Endothelial cell of umbilical vein (primary cell): ENCODE results near the gene DDX52. TPM values are rescaled to one million over a fixed set of nuclear protein-coding genes. Genes with fewer than 3 reads are reported as not detected.

ENCODE experiments used
- BruUV-seq: library from RNA; stranded (reverse); fragments of 400-500 nt; replicated peaks from 2 replicates; lab custom pipeline; 2021; lab: Mats Ljungman, UMichigan
- CTCF ChIA-PET: fragments of 300-600, 350-600 bp; sonication (Branson Sonifier 250); formaldehyde crosslinking; loops from one replicate; lab custom pipeline; 2021; ENCODE audit warnings: antibody characterized with exemption, inconsistent platforms; lab: Charles Lee
- POLR2A ChIA-PET: fragments of 300-600, 350-600 bp; sonication (Branson Sonifier 250); formaldehyde crosslinking; loops from one replicate; lab custom pipeline; 2021; ENCODE audit warnings: antibody characterized with exemption, inconsistent platforms; lab: Charles Lee
- DNase-seq: peaks from one replicate; pipeline ENCODE4 v3.0.0-alpha.2; 2011; ENCODE audit warnings: low read depth, low spot score
- FAIRE-seq: peaks from 2 replicates; lab custom pipeline; 2011; peaks lifted over from hg19 to GRCh38; lab: Jason Lieb, UNC
- H2AFZ ChIP-seq: 2 replicates; pipeline ENCODE4 v1.6.0; 2012; ENCODE audit warnings: low read depth, low read length, control low read depth, inconsistent platforms
- H3K27ac ChIP-seq: 2 replicates; pipeline ENCODE4 v1.5.1; 2011; ENCODE audit warnings: low read depth, mild to moderate bottlenecking, control low read depth, low read length, moderate library complexity; ENCODE audit not compliant: insufficient read depth
- H3K27me3 ChIP-seq, 2 experiments: 2 replicates each; pipeline versions ENCODE4 v1.6.0 to v1.6.1; 2011; ENCODE audit warnings: low read length in 2 of 2, mixed read lengths in 1 of 2; ENCODE audit not compliant: control insufficient read depth in 2 of 2, insufficient read depth in 2 of 2
- H3K36me3 ChIP-seq, 2 experiments: 2 replicates in 1 of 2; 3 replicates in 1 of 2; pipeline ENCODE4 v1.5.1; 2011; ENCODE audit warnings: low read length in 2 of 2, mild to moderate bottlenecking in 1 of 2, moderate library complexity in 1 of 2; ENCODE audit not compliant: control insufficient read depth in 2 of 2, insufficient read depth in 2 of 2; ENCODE audit errors: extremely low read depth in 1 of 2
- H3K4me1 ChIP-seq: 3 replicates; pipeline ENCODE4 v1.5.1; 2011; ENCODE audit warnings: mild to moderate bottlenecking, low read length; ENCODE audit not compliant: control insufficient read depth, insufficient read depth; ENCODE audit errors: extremely low read depth
- H3K4me2 ChIP-seq: 2 replicates; pipeline ENCODE4 v1.6.1; 2011; ENCODE audit warnings: low read length, control low read depth, mixed read lengths; ENCODE audit not compliant: insufficient read depth
- H3K4me3 ChIP-seq, 3 experiments: fragments of 200-600 bp in 1 of 3; sonication (generic), shearing (Covaris generic) in 1 of 3; replicated peaks in 1 of 3; 2 replicates each; pipeline ENCODE4 v1.5.1; 2011 to 2016; ENCODE audit warnings: control low read depth in 3 of 3, low read length in 3 of 3, mild to moderate bottlenecking in 2 of 3, inconsistent platforms in 1 of 3, low read depth in 1 of 3, moderate library complexity in 1 of 3; ENCODE audit not compliant: insufficient read depth in 1 of 3
- H3K79me2 ChIP-seq: 2 replicates; pipeline ENCODE4 v1.6.0; 2012; ENCODE audit warnings: low read length, inconsistent platforms; ENCODE audit not compliant: control insufficient read depth, insufficient read depth
- H3K9ac ChIP-seq: replicated peaks from 2 replicates; pipeline ENCODE3; 2011; ENCODE audit warnings: low read length, control low read depth; ENCODE audit not compliant: insufficient read depth; ENCODE audit errors: extremely low read depth
- H3K9me1 ChIP-seq: replicated peaks from 3 replicates; pipeline ENCODE4 v1.6.0; 2011; ENCODE audit warnings: mild to moderate bottlenecking, low read length; ENCODE audit not compliant: control insufficient read depth, insufficient read depth; ENCODE audit errors: extremely low read depth
- H3K9me3 ChIP-seq: replicated peaks from 2 replicates; pipeline ENCODE4 v1.5.1; 2012; ENCODE audit warnings: low read length, inconsistent platforms; ENCODE audit not compliant: control insufficient read depth, insufficient read depth
- H4K20me1 ChIP-seq: replicated peaks from 2 replicates; pipeline ENCODE3; 2011; ENCODE audit warnings: mild to moderate bottlenecking, low read length; ENCODE audit not compliant: control insufficient read depth, insufficient read depth; ENCODE audit errors: extremely low read depth
- EZH2 ChIP-seq: IDR thresholded peaks from 2 replicates; pipeline ENCODE4 v1.6.1; 2012; ENCODE audit warnings: borderline replicate concordance, low read depth, mild to moderate bottlenecking, moderate library complexity, low read length, inconsistent platforms; ENCODE audit not compliant: severe bottlenecking
- FOS ChIP-seq: IDR thresholded peaks from 2 replicates; pipeline ENCODE4 v1.6.1; 2011; ENCODE audit warnings: mild to moderate bottlenecking, low read length, moderate library complexity, borderline replicate concordance; ENCODE audit not compliant: insufficient read depth
- GATA2 ChIP-seq: IDR thresholded peaks from 2 replicates; pipeline ENCODE4 v1.7.0; 2011; ENCODE audit warnings: low read depth, mild to moderate bottlenecking, moderate library complexity, mixed read lengths, low read length; ENCODE audit not compliant: insufficient read length, insufficient read depth
- JUN ChIP-seq: IDR thresholded peaks from 2 replicates; pipeline ENCODE4 v1.6.1; 2011; ENCODE audit warnings: borderline replicate concordance, low read depth; ENCODE audit not compliant: insufficient read length, insufficient read depth
- MAX ChIP-seq: IDR thresholded peaks from 2 replicates; pipeline ENCODE4 v1.6.1; 2011; ENCODE audit not compliant: insufficient read depth, insufficient read length
- MYC ChIP-seq: IDR thresholded peaks from one replicate; pipeline ENCODE4 v1.6.1; 2011; ENCODE audit warnings: mild to moderate bottlenecking, low read depth, low read length
- POLR2A ChIP-seq: IDR thresholded peaks from 2 replicates; pipeline ENCODE4 v1.6.1; 2012; ENCODE audit warnings: low read depth, mild to moderate bottlenecking, control low read depth, low read length
- POLR2AphosphoS5 ChIP-seq: IDR thresholded peaks from 2 replicates; pipeline ENCODE4 v1.6.1; 2012; ENCODE audit warnings: low read depth, mild to moderate bottlenecking, control low read depth, low read length, moderate library complexity; ENCODE audit not compliant: insufficient read depth
- dilution Hi-C: fragments of 300-500 bp; cut with MboI; formaldehyde crosslinking; loops from one replicate; pipeline ENCODE4 v1.15.0; 2019; ENCODE audit warnings: low sequenced_read_pairs; ENCODE audit not compliant: extremely low pct_ligation_motif_present
- intact Hi-C: fragments of 100-400 bp; cut with micrococcal nuclease; formaldehyde crosslinking; loops from one replicate; pipeline ENCODE4 v1.10.0; 2022
- polyA plus RNA-seq, 4 experiments: library from polyadenylated mRNA; depleted of rRNA in 3 of 4; stranded (reverse) in 3 of 4; unstranded in 1 of 4; fragments of >200 nt; gene quantifications; 2 replicates each; pipeline versions ENCODE4 v1.2.1 to v1.2.3, GENCODE V29; 2011 to 2012; ENCODE audit warnings: missing spikeins in 1 of 4
- total RNA-seq: library from RNA; stranded (reverse); gene quantifications from 2 replicates; pipeline ENCODE4 v1.2.3, GENCODE V29; 2021
- TF ChIP-seq, protein P1 (sequence below), 2 donors: IDR thresholded peaks; 1 replicate in 1 of 2; 2 replicates in 1 of 2; pipeline ENCODE4 v1.5.1; 2011; ENCODE audit warnings: low read length in 2 of 2, mild to moderate bottlenecking in 2 of 2, moderate library complexity in 2 of 2, control low read depth in 1 of 2, inconsistent platforms in 1 of 2, low read depth in 1 of 2; ENCODE audit not compliant: insufficient read depth in 1 of 2; ENCODE audit errors: extremely low read depth in 1 of 2

DDX52 gene
- total and polyA plus RNA-seq, 2 donors (not counting 3 experiments of a cell fraction or from before 2014, with no cell fraction given) = 12.5 to 58.4 TPM

- H4K20me1 ChIP-seq = no peaks in the 10 kb centered on the region
- peaks cover 4 to 12% of the 10 kb centered on the region in 2 experiments for H3K36me3 ChIP-seq
- intact Hi-C loops = no loop called here
- H3K79me2 ChIP-seq = no peaks in the 10 kb centered on the region
- no peak overlapping the region for H3K4me3 ChIP-seq
- H3K4me2 ChIP-seq = no peak overlapping the region
- no peak overlapping the region for H2AFZ ChIP-seq
- H3K27ac ChIP-seq = no peak overlapping the region
- DNase-seq = no peak
- no peak overlapping the region for H3K9ac ChIP-seq
- TF ChIP-seq JUN = no peak
- TF ChIP-seq MAX = no peak
- TF ChIP-seq EZH2 = no peak
- TF ChIP-seq FOS = no peak
- TF ChIP-seq GATA2 = no peak
- TF ChIP-seq POLR2A = no peak
- no peak for TF ChIP-seq MYC
- no peak for TF ChIP-seq POLR2AphosphoS5
- TF ChIP-seq, protein P1, sequence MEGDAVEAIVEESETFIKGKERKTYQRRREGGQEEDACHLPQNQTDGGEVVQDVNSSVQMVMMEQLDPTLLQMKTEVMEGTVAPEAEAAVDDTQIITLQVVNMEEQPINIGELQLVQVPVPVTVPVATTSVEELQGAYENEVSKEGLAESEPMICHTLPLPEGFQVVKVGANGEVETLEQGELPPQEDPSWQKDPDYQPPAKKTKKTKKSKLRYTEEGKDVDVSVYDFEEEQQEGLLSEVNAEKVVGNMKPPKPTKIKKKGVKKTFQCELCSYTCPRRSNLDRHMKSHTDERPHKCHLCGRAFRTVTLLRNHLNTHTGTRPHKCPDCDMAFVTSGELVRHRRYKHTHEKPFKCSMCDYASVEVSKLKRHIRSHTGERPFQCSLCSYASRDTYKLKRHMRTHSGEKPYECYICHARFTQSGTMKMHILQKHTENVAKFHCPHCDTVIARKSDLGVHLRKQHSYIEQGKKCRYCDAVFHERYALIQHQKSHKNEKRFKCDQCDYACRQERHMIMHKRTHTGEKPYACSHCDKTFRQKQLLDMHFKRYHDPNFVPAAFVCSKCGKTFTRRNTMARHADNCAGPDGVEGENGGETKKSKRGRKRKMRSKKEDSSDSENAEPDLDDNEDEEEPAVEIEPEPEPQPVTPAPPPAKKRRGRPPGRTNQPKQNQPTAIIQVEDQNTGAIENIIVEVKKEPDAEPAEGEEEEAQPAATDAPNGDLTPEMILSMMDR (IDR thresholded peaks at IDR 0.05; ENCODE audit: extremely low read depth in 1 of 2, insufficient read depth in 1 of 2, low read depth in 1 of 2, low read length in 2 of 2) = no peak
- ChIA-PET POLR2A (no interaction called here), CTCF (interaction anchor here (1.0 kb wide), 1 partner anchor 134 kb away, joined by 3 read pairs; no protein-coding TSS in a partner anchor)
- dilution Hi-C loops = no loop called here
- no peaks in the 10 kb centered on the region for H3K9me3 ChIP-seq
- no peak for FAIRE-seq
- no peaks in the 10 kb centered on the region for H3K4me1 ChIP-seq
- BruUV-seq = no TSS peak
- H3K9me1 ChIP-seq = no peaks in the 10 kb centered on the region
- H3K27me3 ChIP-seq = no peaks in the 10 kb centered on the region
Measured at GRCh38 chr17:37564252-37564651, 79.0 kb downstream of the DDX52 start.
